Measurements from ENCODE around the gene LIX1.

Gene LIX1

GRCh38 chr5:97071993-97072392, 70.4 kb downstream of the LIX1 start:
- Histone ChIP-seq H3K9me3 (ENCODE audit: control insufficient read depth in 1 of 2, low read length in 2 of 2) (no peaks in the 10 kb centered on the region), H3K36me3 (ENCODE audit: control insufficient read depth in 1 of 2, insufficient read depth in 2 of 2, low read length in 2 of 2) (no peaks in the 10 kb centered on the region), H3K4me3 (ENCODE audit: low read depth in 1 of 2, low read length in 2 of 2) (no peak overlapping the region), H3K4me1 (ENCODE audit: control insufficient read depth in 1 of 2, insufficient read depth in 2 of 2, low read length in 2 of 2) (peaks cover 0 to 10% of the 10 kb centered on the region in 2 donors), H3K27me3 (ENCODE audit: low read depth, low read length) (no peaks in the 10 kb centered on the region), H3K27ac (ENCODE audit: low read length) (no peak overlapping the region)

DNA sequence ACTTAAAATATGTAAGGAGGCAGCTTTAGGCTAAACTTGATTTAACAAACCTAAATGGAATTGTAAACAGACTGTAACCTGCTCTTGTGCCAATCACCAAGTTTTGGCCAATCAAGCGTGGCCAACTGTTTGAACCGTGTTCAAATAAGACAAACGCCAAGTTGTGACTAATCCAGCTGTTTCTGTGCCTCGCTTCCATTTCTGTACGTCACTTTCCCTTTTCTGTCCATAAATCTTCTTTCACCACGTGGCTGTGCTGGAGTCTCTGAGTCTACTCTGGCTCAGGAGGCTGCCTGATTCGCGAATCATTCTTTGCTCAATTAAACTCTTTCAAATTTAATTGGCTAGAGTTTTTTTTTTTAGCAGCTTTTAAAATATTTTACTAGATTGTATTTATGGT, 71.3 kb downstream of the LIX1 start:
- Histone ChIP-seq H3K27me3 (ENCODE audit: low read depth, low read length) (no peaks in the 10 kb centered on the region), H3K4me3 (ENCODE audit: low read depth in 1 of 2, low read length in 2 of 2) (no peak overlapping the region), H3K36me3 (ENCODE audit: control insufficient read depth in 1 of 2, insufficient read depth in 2 of 2, low read length in 2 of 2) (no peaks in the 10 kb centered on the region), H3K9me3 (ENCODE audit: control insufficient read depth in 1 of 2, low read length in 2 of 2) (no peaks in the 10 kb centered on the region), H3K4me1 (ENCODE audit: control insufficient read depth in 1 of 2, insufficient read depth in 2 of 2, low read length in 2 of 2) (peaks cover 0 to 12% of the 10 kb centered on the region in 2 donors), H3K27ac (ENCODE audit: low read length) (no peak overlapping the region)

GRCh38 chr5:97070234-97070633, 72.2 kb downstream of the LIX1 start:
- no peaks in the 10 kb centered on the region for H3K9me3 ChIP-seq (ENCODE audit: control insufficient read depth in 1 of 2, low read length in 2 of 2)
- peaks cover 0 to 12% of the 10 kb centered on the region in 2 donors for H3K4me1 ChIP-seq (ENCODE audit: control insufficient read depth in 1 of 2, insufficient read depth in 2 of 2, low read length in 2 of 2)
- H3K36me3 ChIP-seq (ENCODE audit: control insufficient read depth in 1 of 2, insufficient read depth in 2 of 2, low read length in 2 of 2), result no peaks in the 10 kb centered on the region
- no peak overlapping the region for H3K4me3 ChIP-seq (ENCODE audit: low read depth in 1 of 2, low read length in 2 of 2)
- H3K27me3 ChIP-seq (ENCODE audit: low read depth, low read length), result no peaks in the 10 kb centered on the region
- no peak overlapping the region for H3K27ac ChIP-seq (ENCODE audit: low read length)

DNA sequence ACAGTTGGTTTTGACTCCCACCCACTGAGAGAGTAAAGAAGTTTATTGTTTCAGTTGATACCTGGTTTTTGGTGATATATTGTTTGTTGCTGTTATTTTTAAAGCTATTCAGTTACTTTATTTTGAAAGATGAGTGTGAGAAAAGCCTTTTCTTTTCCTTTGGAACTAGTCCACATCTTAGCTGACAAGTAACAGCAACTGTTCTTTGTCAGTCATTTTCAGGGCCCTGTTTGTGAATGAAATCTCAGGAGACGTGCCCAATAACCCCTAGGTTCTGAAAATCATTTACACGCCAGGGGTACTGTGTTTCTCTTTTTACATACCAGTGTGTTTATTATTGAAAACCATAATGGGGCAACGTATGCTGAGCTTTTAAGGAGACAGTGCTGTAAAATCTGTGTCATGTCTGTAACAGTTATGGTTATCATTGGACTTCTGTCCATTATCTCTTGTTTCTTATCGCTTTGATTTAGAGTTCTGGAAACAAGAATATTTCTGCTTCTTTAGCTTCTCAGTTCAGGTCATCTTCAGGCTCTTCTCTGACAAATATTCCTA, 75.0 kb downstream of the LIX1 start:
- no peaks in the 10 kb centered on the region for H3K36me3 ChIP-seq (ENCODE audit: control insufficient read depth in 1 of 2, insufficient read depth in 2 of 2, low read length in 2 of 2)
- no peaks in the 10 kb centered on the region for H3K27me3 ChIP-seq (ENCODE audit: low read depth, low read length)
- no peaks in the 10 kb centered on the region for H3K9me3 ChIP-seq (ENCODE audit: control insufficient read depth in 1 of 2, low read length in 2 of 2)
- H3K4me3 ChIP-seq (ENCODE audit: low read depth in 1 of 2, low read length in 2 of 2), result no peak overlapping the region
- no peak overlapping the region for H3K27ac ChIP-seq (ENCODE audit: low read length)
- H3K4me1 ChIP-seq (ENCODE audit: control insufficient read depth in 1 of 2, insufficient read depth in 2 of 2, low read length in 2 of 2), result peaks cover 0 to 12% of the 10 kb centered on the region in 2 donors

DNA sequence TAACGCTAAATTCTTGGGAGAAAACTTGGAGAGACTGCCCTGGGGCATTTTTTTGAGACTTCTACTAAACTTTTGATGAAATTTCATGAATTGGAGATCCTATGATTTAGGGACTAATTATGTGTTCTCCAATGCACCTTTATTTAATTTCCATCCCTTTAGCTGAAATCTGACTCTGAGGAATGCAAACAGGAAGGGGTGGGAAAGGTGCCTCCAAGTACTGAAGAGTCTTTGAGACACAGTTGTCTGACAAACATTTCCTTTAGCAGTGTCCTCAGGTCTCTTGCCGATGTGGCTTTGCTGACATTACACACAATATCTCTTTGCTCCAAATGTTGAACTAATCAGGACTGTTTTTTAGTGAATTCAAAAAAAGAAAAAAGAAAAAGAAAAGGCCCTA, 76.9 kb downstream of the LIX1 start:
- Histone ChIP-seq H3K4me1 (ENCODE audit: control insufficient read depth in 1 of 2, insufficient read depth in 2 of 2, low read length in 2 of 2) (peaks cover 0 to 7% of the 10 kb centered on the region in 2 donors), H3K27ac (ENCODE audit: low read length) (no peak overlapping the region), H3K4me3 (ENCODE audit: low read depth in 1 of 2, low read length in 2 of 2) (no peak overlapping the region), H3K27me3 (ENCODE audit: low read depth, low read length) (no peaks in the 10 kb centered on the region), H3K36me3 (ENCODE audit: control insufficient read depth in 1 of 2, insufficient read depth in 2 of 2, low read length in 2 of 2) (no peaks in the 10 kb centered on the region), H3K9me3 (ENCODE audit: control insufficient read depth in 1 of 2, low read length in 2 of 2) (no peaks in the 10 kb centered on the region)

GRCh38 chr5:97063251-97063650, 79.2 kb downstream of the LIX1 start:
- H3K9me3 ChIP-seq (ENCODE audit: control insufficient read depth in 1 of 2, low read length in 2 of 2), result no peaks in the 10 kb centered on the region
- H3K27me3 ChIP-seq (ENCODE audit: low read depth, low read length), result no peaks in the 10 kb centered on the region
- no peaks in the 10 kb centered on the region for H3K36me3 ChIP-seq (ENCODE audit: control insufficient read depth in 1 of 2, insufficient read depth in 2 of 2, low read length in 2 of 2)
- no peak overlapping the region for H3K4me3 ChIP-seq (ENCODE audit: low read depth in 1 of 2, low read length in 2 of 2)
- no peak overlapping the region for H3K27ac ChIP-seq (ENCODE audit: low read length)
- H3K4me1 ChIP-seq (ENCODE audit: control insufficient read depth in 1 of 2, insufficient read depth in 2 of 2, low read length in 2 of 2), result peaks cover 0 to 7% of the 10 kb centered on the region in 2 donors

DNA sequence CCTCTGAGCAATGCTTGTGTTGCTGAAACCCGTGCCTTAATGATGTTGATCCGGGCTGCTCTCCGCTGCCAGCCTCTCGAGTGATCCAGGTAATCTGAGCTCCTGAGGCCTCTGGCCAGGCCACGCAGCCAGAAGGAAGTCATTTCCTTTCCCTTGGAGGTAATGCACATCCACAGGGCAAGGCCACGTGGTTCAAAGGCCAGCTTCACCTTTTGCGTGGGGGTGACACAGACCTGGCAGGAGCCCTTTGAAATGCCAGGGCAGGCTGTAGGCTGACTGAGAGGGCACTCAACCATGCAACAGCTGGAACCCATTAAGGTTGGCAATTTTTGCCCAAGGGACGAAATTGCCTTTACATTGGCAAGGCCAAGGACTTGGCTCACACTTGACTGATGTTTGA, 80.4 kb downstream of the LIX1 start:
- Histone ChIP-seq H3K27me3 (ENCODE audit: low read depth, low read length) (no peaks in the 10 kb centered on the region), H3K27ac (ENCODE audit: low read length) (no peak overlapping the region), H3K9me3 (ENCODE audit: control insufficient read depth in 1 of 2, low read length in 2 of 2) (no peaks in the 10 kb centered on the region), H3K4me3 (ENCODE audit: low read depth in 1 of 2, low read length in 2 of 2) (no peak overlapping the region), H3K4me1 (ENCODE audit: control insufficient read depth in 1 of 2, insufficient read depth in 2 of 2, low read length in 2 of 2) (peaks cover 0 to 2% of the 10 kb centered on the region in 2 donors), H3K36me3 (ENCODE audit: control insufficient read depth in 1 of 2, insufficient read depth in 2 of 2, low read length in 2 of 2) (no peaks in the 10 kb centered on the region)

GRCh38 chr5:97056263-97056662, 86.1 kb downstream of the LIX1 start:
- H3K4me3 ChIP-seq (ENCODE audit: low read depth in 1 of 2, low read length in 2 of 2), result no peak overlapping the region
- no peaks in the 10 kb centered on the region for H3K27me3 ChIP-seq (ENCODE audit: low read depth, low read length)
- no peaks in the 10 kb centered on the region for H3K4me1 ChIP-seq (ENCODE audit: control insufficient read depth in 1 of 2, insufficient read depth in 2 of 2, low read length in 2 of 2)
- H3K27ac ChIP-seq (ENCODE audit: low read length), result no peak overlapping the region
- peaks cover 0 to 2% of the 10 kb centered on the region in 2 donors for H3K9me3 ChIP-seq (ENCODE audit: control insufficient read depth in 1 of 2, low read length in 2 of 2)
- H3K36me3 ChIP-seq (ENCODE audit: control insufficient read depth in 1 of 2, insufficient read depth in 2 of 2, low read length in 2 of 2), result no peaks in the 10 kb centered on the region

DNA sequence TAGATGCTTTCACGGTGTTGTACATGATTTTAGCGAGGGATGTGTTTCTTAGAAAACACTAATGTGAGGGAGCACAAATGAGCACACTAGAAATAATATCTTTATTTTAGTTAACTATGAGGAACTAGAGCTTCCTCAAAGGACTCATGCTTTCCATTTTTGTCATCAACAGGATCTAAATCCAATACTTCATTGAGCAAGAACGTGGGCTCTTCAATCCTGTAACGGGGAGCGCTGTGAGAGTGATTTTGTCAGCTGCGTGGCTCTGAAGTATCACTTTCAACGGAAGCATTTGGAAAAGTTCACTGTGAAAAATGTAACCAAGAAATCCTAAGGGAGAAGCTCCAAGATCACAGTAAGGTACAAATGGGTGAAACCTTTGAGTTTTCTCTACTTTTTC, 93.2 kb downstream of the LIX1 start:
- H3K4me1 ChIP-seq (ENCODE audit: control insufficient read depth in 1 of 2, insufficient read depth in 2 of 2, low read length in 2 of 2), result no peaks in the 10 kb centered on the region
- H3K27ac ChIP-seq (ENCODE audit: low read length), result no peak overlapping the region
- H3K36me3 ChIP-seq (ENCODE audit: control insufficient read depth in 1 of 2, insufficient read depth in 2 of 2, low read length in 2 of 2), result no peaks in the 10 kb centered on the region
- H3K9me3 ChIP-seq (ENCODE audit: control insufficient read depth in 1 of 2, low read length in 2 of 2), result peaks cover 0 to 2% of the 10 kb centered on the region in 2 donors
- H3K27me3 ChIP-seq (ENCODE audit: low read depth, low read length), result no peaks in the 10 kb centered on the region
- no peak overlapping the region for H3K4me3 ChIP-seq (ENCODE audit: low read depth in 1 of 2, low read length in 2 of 2)

GRCh38 chr5:97047076-97047475, 95.3 kb downstream of the LIX1 start:
- Histone ChIP-seq H3K36me3 (ENCODE audit: control insufficient read depth in 1 of 2, insufficient read depth in 2 of 2, low read length in 2 of 2) (no peaks in the 10 kb centered on the region), H3K4me3 (ENCODE audit: low read depth in 1 of 2, low read length in 2 of 2) (no peak overlapping the region), H3K27ac (ENCODE audit: low read length) (no peak overlapping the region), H3K27me3 (ENCODE audit: low read depth, low read length) (no peaks in the 10 kb centered on the region), H3K4me1 (ENCODE audit: control insufficient read depth in 1 of 2, insufficient read depth in 2 of 2, low read length in 2 of 2) (no peaks in the 10 kb centered on the region), H3K9me3 (ENCODE audit: control insufficient read depth in 1 of 2, low read length in 2 of 2) (no peaks in the 10 kb centered on the region)

DNA sequence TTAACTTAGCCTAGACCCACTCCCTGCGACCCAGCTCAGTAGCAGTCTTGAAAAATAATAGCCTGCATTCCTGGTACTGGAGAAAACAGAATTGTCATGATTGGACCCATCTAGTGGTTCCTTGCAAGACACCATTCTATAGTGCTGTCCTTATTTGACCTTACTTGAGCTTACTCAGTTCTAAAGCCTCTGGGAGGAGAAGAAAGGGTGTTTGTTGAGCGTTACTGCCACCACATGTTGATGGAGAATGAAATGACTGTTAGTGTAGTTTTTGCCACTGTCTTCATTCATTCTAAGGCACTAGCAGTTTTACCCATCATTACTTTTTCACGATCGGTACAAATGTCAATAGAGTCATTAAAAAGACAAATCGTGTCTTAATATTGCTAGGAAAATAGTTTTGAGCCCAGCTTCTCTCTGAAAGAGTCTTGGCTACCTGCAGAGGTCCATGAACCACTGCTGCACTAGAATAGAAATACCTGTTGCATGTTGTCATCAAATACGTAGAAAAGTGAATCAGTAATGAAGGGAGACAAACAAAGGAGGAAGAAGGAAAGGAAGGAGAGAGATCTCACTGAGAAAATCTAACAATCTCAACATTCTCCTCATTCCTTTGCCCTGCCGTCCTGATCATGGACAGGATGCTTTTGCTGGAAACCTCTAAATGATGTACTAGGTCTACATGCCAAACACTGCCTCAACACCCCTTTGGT, 96.0 kb downstream of the LIX1 start:
- Histone ChIP-seq H3K27ac (ENCODE audit: low read length) (no peak overlapping the region), H3K4me1 (ENCODE audit: control insufficient read depth in 1 of 2, insufficient read depth in 2 of 2, low read length in 2 of 2) (no peaks in the 10 kb centered on the region), H3K4me3 (ENCODE audit: low read depth in 1 of 2, low read length in 2 of 2) (no peak overlapping the region), H3K36me3 (ENCODE audit: control insufficient read depth in 1 of 2, insufficient read depth in 2 of 2, low read length in 2 of 2) (no peaks in the 10 kb centered on the region), H3K9me3 (ENCODE audit: control insufficient read depth in 1 of 2, low read length in 2 of 2) (no peaks in the 10 kb centered on the region), H3K27me3 (ENCODE audit: low read depth, low read length) (no peaks in the 10 kb centered on the region)

- Histone ChIP-seq H3K4me3 (ENCODE audit: low read depth in 1 of 2, low read length in 2 of 2) (no peak overlapping the region), H3K27me3 (ENCODE audit: low read depth, low read length) (no peaks in the 10 kb centered on the region), H3K36me3 (ENCODE audit: control insufficient read depth in 1 of 2, insufficient read depth in 2 of 2, low read length in 2 of 2) (no peaks in the 10 kb centered on the region), H3K9me3 (ENCODE audit: control insufficient read depth in 1 of 2, low read length in 2 of 2) (no peaks in the 10 kb centered on the region), H3K4me1 (ENCODE audit: control insufficient read depth in 1 of 2, insufficient read depth in 2 of 2, low read length in 2 of 2) (no peaks in the 10 kb centered on the region), H3K27ac (ENCODE audit: low read length) (no peak overlapping the region)
Measured at GRCh38 chr5:97044052-97044451, 98.4 kb downstream of the LIX1 start.
